ENCODE results near the gene LRSAM1.
A peak's percentile ranks its signal among the peaks of the same experiment; 100 is the strongest.

The LRSAM1 gene

GRCh38 chr9:127428348-127428747 is 23.0 kb upstream of the LRSAM1 start:
- no peak for DNase-seq

- DNase-seq = no peak
Measured at GRCh38 chr9:127430415-127430814, 20.9 kb upstream of the LRSAM1 start.

GRCh38 chr9:127437497-127438264 is 13.6 kb upstream of the LRSAM1 start:
- DNase-seq = peak; percentile 43

- no peak for DNase-seq
Measured at GRCh38 chr9:127438394-127438793, 12.9 kb upstream of the LRSAM1 start.

- DNase-seq = no peak
Measured at GRCh38 chr9:127444283-127444920, 6.9 kb upstream of the LRSAM1 start.

GRCh38 chr9:127444921-127445850 is 6.1 kb upstream of the LRSAM1 start:
- no peak for DNase-seq

GRCh38 chr9:127445851-127446712 is 5.2 kb upstream of the LRSAM1 start:
- DNase-seq = no peak

- DNase-seq = no peak
Measured at GRCh38 chr9:127446713-127447415, 4.4 kb upstream of the LRSAM1 start.

- no peak for DNase-seq
Measured at GRCh38 chr9:127447416-127448111, 3.7 kb upstream of the LRSAM1 start.

- no peak for DNase-seq
Measured at GRCh38 chr9:127448112-127448805, 3.1 kb upstream of the LRSAM1 start.

GRCh38 chr9:127449332-127449966 is 1.9 kb upstream of the LRSAM1 start:
- no peak for DNase-seq

- no peak for DNase-seq
Measured at GRCh38 chr9:127450243-127450760, 1.0 kb upstream of the LRSAM1 start.

GRCh38 chr9:127451608-127451857 is 223 bp downstream of the LRSAM1 start:
- no peak for DNase-seq

- peak; percentile 52 for DNase-seq
Measured at GRCh38 chr9:127451858-127452656, 747 bp downstream of the LRSAM1 start.

- no peak for DNase-seq
Measured at GRCh38 chr9:127452691-127453090, 1.4 kb downstream of the LRSAM1 start.

- peak; percentile 28 for DNase-seq
Measured at GRCh38 chr9:127455324-127455992, 4.1 kb downstream of the LRSAM1 start.

- DNase-seq = no peak
Measured at GRCh38 chr9:127457191-127457878, 6.0 kb downstream of the LRSAM1 start.

- no peak for DNase-seq
Measured at GRCh38 chr9:127458921-127459320, 7.6 kb downstream of the LRSAM1 start.

All from CD4-positive, alpha-beta T cell treated with Interleukin-10 for 1 hour (primary cell).